A549 treated with ZK216348 at 1 μM for 4 hours (cell line): ENCODE measurements around the gene PDK4. TPM values are rescaled to one million over a fixed set of nuclear protein-coding genes. Genes with fewer than 3 reads are reported as not detected.

ENCODE experiments used
- total RNA-seq: library from RNA; stranded (reverse); fragments of 200-300 nt; extraction: Qiagen RNA extraction; gene quantifications from 5 replicates; pipeline ENCODE4 v1.2.3, GENCODE V29; 2022; ENCODE audit warnings: low read depth

Gene PDK4
- 9.4 to 17.3 TPM (median 16.3 TPM) in 5 replicates for total RNA-seq

GRCh38 chr7:95596198-95597063 lies at the start of gene PDK4:
TSS of gene PDK4 (minus strand) at chr7:95596516. CDS start at chr7:95596293, 223 bp downstream.

Other genes with a start within 250 kb of the PDK4 start
- gene PON3, start 200.1 kb downstream of the PDK4 start, total RNA-seq, result 33.5 to 45.3 TPM (median 34.6 TPM) in 5 replicates
- 266 to 375 TPM (median 346 TPM) in 5 replicates for gene PON2, start 161.5 kb downstream of the PDK4 start, total RNA-seq
- gene ASB4, start 110.6 kb downstream of the PDK4 start, total RNA-seq, result 0.15 to 0.56 TPM (median 0.25 TPM) in 5 replicates
- not detected in 5 replicates for gene DYNC1I1, start 176.0 kb upstream of the PDK4 start, total RNA-seq